LNCAP (cell line): ENCODE data around the gene CILP.

Source experiments
- TF ChIP-seq, protein P1 (sequence below): fragments of 450-650 bp; IDR thresholded peaks from 2 replicates; pipeline ENCODE4 v1.5.1; 2017; ENCODE audit warnings: mild to moderate bottlenecking

CILP gene

DNA sequence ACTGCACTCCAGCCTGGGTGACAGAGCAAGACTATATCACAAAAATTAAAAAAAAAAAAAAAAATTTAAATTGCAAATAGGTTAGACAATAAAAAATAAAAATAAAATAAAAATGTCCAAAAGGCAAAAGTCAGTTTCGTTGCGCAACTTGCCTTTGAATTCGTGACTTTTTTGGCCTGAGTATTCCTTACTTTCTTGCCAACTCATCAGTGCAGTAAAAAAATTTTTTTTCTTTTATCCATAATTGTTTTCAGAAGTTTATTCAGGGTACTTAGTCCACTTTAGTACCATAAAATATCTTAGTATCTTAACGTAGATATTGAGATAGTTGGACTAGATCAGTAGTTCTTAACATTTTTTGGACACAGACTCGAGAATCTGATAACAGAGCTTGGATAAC lies 22.4 kb upstream of the CILP start:
- TF ChIP-seq, protein P1, sequence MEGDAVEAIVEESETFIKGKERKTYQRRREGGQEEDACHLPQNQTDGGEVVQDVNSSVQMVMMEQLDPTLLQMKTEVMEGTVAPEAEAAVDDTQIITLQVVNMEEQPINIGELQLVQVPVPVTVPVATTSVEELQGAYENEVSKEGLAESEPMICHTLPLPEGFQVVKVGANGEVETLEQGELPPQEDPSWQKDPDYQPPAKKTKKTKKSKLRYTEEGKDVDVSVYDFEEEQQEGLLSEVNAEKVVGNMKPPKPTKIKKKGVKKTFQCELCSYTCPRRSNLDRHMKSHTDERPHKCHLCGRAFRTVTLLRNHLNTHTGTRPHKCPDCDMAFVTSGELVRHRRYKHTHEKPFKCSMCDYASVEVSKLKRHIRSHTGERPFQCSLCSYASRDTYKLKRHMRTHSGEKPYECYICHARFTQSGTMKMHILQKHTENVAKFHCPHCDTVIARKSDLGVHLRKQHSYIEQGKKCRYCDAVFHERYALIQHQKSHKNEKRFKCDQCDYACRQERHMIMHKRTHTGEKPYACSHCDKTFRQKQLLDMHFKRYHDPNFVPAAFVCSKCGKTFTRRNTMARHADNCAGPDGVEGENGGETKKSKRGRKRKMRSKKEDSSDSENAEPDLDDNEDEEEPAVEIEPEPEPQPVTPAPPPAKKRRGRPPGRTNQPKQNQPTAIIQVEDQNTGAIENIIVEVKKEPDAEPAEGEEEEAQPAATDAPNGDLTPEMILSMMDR = no peak

DNA sequence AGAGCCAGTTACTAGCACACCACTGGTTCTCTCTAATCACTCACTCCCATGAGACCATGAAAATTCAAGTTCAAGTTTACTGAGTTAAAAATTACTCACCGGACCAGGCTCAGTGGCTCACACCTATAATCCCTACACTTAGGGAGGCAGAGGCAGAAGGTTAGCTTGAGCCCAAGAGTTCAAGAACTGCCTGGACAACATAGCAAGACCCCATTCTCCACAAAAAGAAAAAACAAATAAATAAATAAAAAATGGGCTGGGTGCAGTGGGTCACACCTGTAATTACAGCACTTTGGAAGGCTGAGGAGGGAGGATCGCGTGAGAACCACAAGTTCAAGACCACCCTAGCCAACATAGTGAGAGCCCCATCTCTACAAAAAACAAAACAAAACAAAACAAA lies 21.2 kb upstream of the CILP start:
- TF ChIP-seq, protein P1 = no peak

DNA sequence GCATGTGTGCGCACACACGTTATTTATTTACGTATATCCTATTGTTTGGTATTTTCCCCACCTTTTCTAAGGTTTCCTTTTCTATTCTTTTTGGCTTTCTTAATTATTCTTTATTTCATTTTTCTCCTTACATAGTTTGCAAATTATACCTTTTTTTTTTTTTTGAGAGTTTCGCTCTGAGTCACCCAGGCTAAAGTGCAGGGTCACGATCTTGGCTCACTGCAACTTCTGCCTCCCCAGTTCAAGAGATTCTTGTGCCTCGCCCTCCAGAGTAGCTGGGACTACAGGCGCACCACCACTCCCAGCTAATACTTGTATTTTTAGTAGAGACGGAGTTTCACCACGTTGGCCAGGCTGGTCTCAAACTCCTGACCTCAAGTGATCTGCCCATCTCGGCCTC lies 20.0 kb upstream of the CILP start:
- TF ChIP-seq, protein P1 = no peak

DNA sequence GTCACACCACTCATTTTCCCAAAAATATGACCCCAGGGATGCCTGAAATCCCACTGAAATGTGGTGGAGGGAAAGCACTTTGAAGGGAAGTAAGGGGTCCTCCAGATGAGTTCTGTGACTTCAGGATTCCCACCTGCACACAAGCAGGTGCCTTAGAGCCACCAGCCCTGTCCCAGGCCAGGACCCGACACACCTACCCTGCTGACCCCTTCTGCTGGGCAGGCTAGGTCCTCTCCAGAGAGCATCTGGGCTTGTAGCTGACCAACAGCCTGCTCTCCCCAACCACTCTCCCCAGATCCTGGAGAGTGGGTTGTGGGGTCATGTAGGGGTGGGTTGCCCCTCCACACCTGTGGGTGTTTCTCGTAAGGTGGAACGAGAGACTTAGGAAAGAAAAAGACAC lies 14.9 kb upstream of the CILP start:
- TF ChIP-seq, protein P1 = no peak

DNA sequence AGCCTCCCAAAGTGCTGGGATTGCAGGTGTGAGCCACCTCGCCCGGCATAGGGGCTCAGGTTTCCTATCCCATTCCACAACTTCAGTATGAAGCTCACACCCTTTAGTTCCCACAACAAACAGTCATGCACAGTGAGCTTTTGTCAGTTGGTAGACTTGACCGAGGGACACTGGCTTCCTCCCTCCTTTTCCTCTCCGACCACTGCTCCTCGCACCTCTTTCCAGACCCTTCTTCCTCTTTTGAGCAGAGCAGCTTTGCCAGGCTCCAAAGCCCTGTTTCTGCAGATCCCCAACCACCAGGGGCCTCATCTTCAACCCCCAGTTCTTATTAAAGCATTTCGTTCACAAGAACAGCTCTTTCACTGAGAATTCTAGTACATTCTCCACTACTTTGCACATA lies 12.7 kb upstream of the CILP start:
- TF ChIP-seq, protein P1 = no peak

DNA sequence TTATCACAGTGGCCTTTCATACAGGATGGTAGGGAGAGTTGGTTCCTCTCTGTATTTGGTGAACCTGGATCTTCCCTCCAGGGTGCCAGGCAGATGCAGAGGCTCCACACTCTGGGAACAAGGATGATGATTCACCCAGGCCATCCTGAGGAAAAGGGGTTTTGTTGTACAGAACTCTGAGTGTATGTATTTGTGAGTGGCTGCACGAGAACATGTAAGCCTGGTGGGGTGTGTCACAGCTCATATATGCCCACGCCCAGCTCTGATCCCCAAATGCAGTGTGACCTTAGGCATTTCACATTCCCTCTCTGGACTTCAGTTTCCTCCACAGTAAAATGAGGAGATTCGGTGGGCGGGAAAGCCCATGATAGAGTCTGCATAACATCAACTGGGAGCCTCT lies 11.6 kb upstream of the CILP start:
- TF ChIP-seq, protein P1 = no peak

DNA sequence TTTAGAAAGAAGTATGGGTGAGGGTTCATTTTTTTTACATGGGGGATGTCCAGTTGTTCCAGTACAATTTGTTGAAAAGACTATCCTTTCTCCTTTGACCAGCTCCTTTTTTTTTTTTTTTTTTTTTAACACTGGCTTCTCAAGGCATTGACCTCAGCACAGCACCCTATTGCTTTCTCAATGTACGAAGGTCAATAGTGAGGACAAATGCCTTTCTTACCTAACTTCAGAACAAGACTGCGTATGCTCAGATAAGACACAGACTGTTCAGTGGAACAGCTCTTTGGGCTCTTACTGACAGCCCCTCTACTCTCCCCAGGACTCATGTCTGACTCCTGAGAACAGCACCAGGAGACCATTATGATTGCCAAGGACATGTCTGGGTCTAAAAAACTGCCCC lies 10.4 kb upstream of the CILP start:
- TF ChIP-seq, protein P1 = no peak

DNA sequence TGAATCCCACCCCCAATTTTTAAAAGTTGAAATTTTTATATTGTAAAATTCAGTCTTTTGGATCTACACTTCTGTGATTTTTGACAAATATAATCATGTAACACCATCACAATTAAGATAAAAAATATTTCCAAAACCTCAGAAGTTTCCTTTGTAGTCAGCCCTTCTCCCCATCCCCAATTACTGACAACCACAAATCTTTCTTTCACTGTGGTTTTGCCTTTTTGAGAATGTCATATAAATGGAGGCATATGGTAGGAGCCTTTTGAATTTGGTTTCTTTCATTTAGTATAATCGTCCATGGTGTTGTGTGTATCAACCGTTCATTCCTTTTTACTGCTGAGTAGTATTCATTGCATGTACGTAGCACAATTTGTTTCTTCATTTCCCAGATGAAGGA lies 7.9 kb upstream of the CILP start:
- TF ChIP-seq, protein P1 = no peak
